ENCODE measurements around the gene LIPK. TPM values are rescaled to one million over a fixed set of nuclear protein-coding genes. Genes with fewer than 3 reads are reported as not detected.

Gene LIPK
- total RNA-seq, 1 experiment from 2014 or later: not detected

GRCh38 chr10:88728107-88728763 is 22.2 kb downstream of the LIPK start:
- H3K27ac ChIP-seq (ENCODE audit: low read length): no peak overlapping the region
- intact Hi-C loops (cut with micrococcal nuclease): no loop called here
- H3K79me2 ChIP-seq (ENCODE audit: low read length): no peaks in the 10 kb centered on the region
- no peaks in the 10 kb centered on the region for H3K9me3 ChIP-seq (ENCODE audit: low read length)
- no peaks in the 10 kb centered on the region for H4K20me1 ChIP-seq (ENCODE audit: low read length)
- no peak for DNase-seq
- H3K27me3 ChIP-seq (ENCODE audit: low read length): no peaks in the 10 kb centered on the region
- no TSS peak for BruUV-seq (replicated peaks)
- H2AFZ ChIP-seq (ENCODE audit: low read length): no peak overlapping the region
- H3F3A ChIP-seq (ENCODE audit: low read length, unreplicated experiment): no peaks in the 10 kb centered on the region
- ChIA-PET POLR2A (ENCODE audit: unreplicated experiment) (no interaction called here), CTCF (no interaction called here)
- H3K4me3 ChIP-seq (ENCODE audit: low read length): no peak overlapping the region
- H3K9ac ChIP-seq (ENCODE audit: low read length): no peak overlapping the region
- TF ChIP-seq EZH2 (IDR thresholded peaks at IDR 0.05; ENCODE audit: low read length, unreplicated experiment) (no peak), EZH2phosphoT487 (IDR thresholded peaks at IDR 0.05; ENCODE audit: borderline replicate concordance, low read length) (no peak), CTCF (conservative IDR thresholded peaks at IDR 0.05; ENCODE audit: low read depth, low read length) (no peak)
- no peaks in the 10 kb centered on the region for H3K4me1 ChIP-seq (ENCODE audit: insufficient read depth, low read length)
- no peak for ATAC-seq
- no peaks in the 10 kb centered on the region; the same call in 1 of the 2 replicates for H3K36me3 ChIP-seq (ENCODE audit: low read depth, low read length)
- H3K4me2 ChIP-seq (ENCODE audit: low read length): no peak overlapping the region
- H3K9me2 ChIP-seq (replicated peaks; ENCODE audit: low read length): no peaks in the 10 kb centered on the region

- no peak for TF ChIP-seq EZH2 (IDR thresholded peaks at IDR 0.05; ENCODE audit: low read length, unreplicated experiment)
- TF ChIP-seq EZH2phosphoT487 (IDR thresholded peaks at IDR 0.05; ENCODE audit: borderline replicate concordance, low read length): no peak
- TF ChIP-seq CTCF (conservative IDR thresholded peaks at IDR 0.05; ENCODE audit: low read depth, low read length): no peak
- Histone ChIP-seq H3K79me2 (ENCODE audit: low read length) (no peaks in the 10 kb centered on the region), H3K27me3 (ENCODE audit: low read length) (no peaks in the 10 kb centered on the region), H3K4me1 (ENCODE audit: insufficient read depth, low read length) (no peaks in the 10 kb centered on the region), H3K4me3 (ENCODE audit: low read length) (no peak overlapping the region), H3K27ac (ENCODE audit: low read length) (no peak overlapping the region), H3K9ac (ENCODE audit: low read length) (no peak overlapping the region), H2AFZ (ENCODE audit: low read length) (no peak overlapping the region), H3F3A (ENCODE audit: low read length, unreplicated experiment) (no peaks in the 10 kb centered on the region), H4K20me1 (ENCODE audit: low read length) (no peaks in the 10 kb centered on the region), H3K9me2 (replicated peaks; ENCODE audit: low read length) (no peaks in the 10 kb centered on the region), H3K4me2 (ENCODE audit: low read length) (no peak overlapping the region), H3K36me3 (ENCODE audit: low read depth, low read length) (no peaks in the 10 kb centered on the region; the same call in 1 of the 2 replicates), H3K9me3 (ENCODE audit: low read length) (no peaks in the 10 kb centered on the region)
- BruUV-seq (replicated peaks): no TSS peak
- ATAC-seq (no peak), DNase-seq (no peak)
- POLR2A ChIA-PET (ENCODE audit: unreplicated experiment): no interaction called here
- CTCF ChIA-PET: no interaction called here
- intact Hi-C loops (cut with micrococcal nuclease): no loop called here
Observed at GRCh38 chr10:88730864-88731263, 24.8 kb downstream of the LIPK start.

- H3K4me1 ChIP-seq (ENCODE audit: insufficient read depth, low read length): no peaks in the 10 kb centered on the region
- H3K9ac ChIP-seq (ENCODE audit: low read length): no peak overlapping the region
- POLR2A ChIA-PET (ENCODE audit: unreplicated experiment): no interaction called here
- H3K79me2 ChIP-seq (ENCODE audit: low read length): no peaks in the 10 kb centered on the region
- CTCF ChIA-PET: no interaction called here
- no TSS peak for BruUV-seq (replicated peaks)
- H3K9me2 ChIP-seq (replicated peaks; ENCODE audit: low read length): no peaks in the 10 kb centered on the region
- no peak overlapping the region for H2AFZ ChIP-seq (ENCODE audit: low read length)
- H3K9me3 ChIP-seq (ENCODE audit: low read length): no peaks in the 10 kb centered on the region
- DNase-seq (no peak), ATAC-seq (no peak)
- no peaks in the 10 kb centered on the region; the same call in 1 of the 2 replicates for H3K36me3 ChIP-seq (ENCODE audit: low read depth, low read length)
- H3K4me2 ChIP-seq (ENCODE audit: low read length): no peak overlapping the region
- H3K27ac ChIP-seq (ENCODE audit: low read length): no peak overlapping the region
- no peaks in the 10 kb centered on the region for H3K27me3 ChIP-seq (ENCODE audit: low read length)
- no peaks in the 10 kb centered on the region for H3F3A ChIP-seq (ENCODE audit: low read length, unreplicated experiment)
- intact Hi-C loops (cut with micrococcal nuclease): no loop called here
- H4K20me1 ChIP-seq (ENCODE audit: low read length): no peaks in the 10 kb centered on the region
- H3K4me3 ChIP-seq (ENCODE audit: low read length): no peak overlapping the region
- TF ChIP-seq EZH2phosphoT487 (IDR thresholded peaks at IDR 0.05; ENCODE audit: borderline replicate concordance, low read length): no peak
- TF ChIP-seq CTCF (conservative IDR thresholded peaks at IDR 0.05; ENCODE audit: low read depth, low read length): no peak
- no peak for TF ChIP-seq EZH2 (IDR thresholded peaks at IDR 0.05; ENCODE audit: low read length, unreplicated experiment)
Observed at GRCh38 chr10:88731296-88731695, 25.2 kb downstream of the LIPK start.
